ENCODE measurements around the gene TSPAN32.

DNA sequence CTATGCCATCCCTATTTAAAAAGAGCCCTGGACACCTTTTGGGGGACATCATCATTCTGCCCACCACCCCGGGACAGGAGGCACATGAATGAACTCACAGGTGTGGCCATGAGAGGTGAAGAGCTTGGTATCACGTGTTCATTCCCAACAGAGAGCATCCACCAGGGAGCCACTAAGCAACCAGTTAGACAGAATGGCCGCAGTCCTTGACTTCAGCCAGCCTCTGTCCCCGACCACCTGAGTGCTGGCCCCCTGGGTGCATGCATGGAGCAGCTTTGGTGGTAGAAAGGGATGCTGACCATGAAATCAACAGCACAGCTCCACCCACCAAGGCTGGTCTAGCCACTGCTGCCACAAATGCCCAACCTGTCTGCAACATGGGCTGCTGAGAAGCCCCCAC is 44.2 kb downstream of the TSPAN32 start:
- no peak for TF ChIP-seq POLR2A (IDR thresholded peaks at IDR 0.05; ENCODE audit: low read depth, low read length)
- no peak for TF ChIP-seq FOS (IDR thresholded peaks at IDR 0.05; ENCODE audit: borderline replicate concordance, insufficient read depth, low read length)
- TF ChIP-seq, protein P1, sequence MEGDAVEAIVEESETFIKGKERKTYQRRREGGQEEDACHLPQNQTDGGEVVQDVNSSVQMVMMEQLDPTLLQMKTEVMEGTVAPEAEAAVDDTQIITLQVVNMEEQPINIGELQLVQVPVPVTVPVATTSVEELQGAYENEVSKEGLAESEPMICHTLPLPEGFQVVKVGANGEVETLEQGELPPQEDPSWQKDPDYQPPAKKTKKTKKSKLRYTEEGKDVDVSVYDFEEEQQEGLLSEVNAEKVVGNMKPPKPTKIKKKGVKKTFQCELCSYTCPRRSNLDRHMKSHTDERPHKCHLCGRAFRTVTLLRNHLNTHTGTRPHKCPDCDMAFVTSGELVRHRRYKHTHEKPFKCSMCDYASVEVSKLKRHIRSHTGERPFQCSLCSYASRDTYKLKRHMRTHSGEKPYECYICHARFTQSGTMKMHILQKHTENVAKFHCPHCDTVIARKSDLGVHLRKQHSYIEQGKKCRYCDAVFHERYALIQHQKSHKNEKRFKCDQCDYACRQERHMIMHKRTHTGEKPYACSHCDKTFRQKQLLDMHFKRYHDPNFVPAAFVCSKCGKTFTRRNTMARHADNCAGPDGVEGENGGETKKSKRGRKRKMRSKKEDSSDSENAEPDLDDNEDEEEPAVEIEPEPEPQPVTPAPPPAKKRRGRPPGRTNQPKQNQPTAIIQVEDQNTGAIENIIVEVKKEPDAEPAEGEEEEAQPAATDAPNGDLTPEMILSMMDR (IDR thresholded peaks at IDR 0.05; ENCODE audit: extremely low read depth in 1 of 2, insufficient read depth in 1 of 2, low read depth in 1 of 2, low read length in 2 of 2): no peak
- no peak for TF ChIP-seq POLR2AphosphoS5 (IDR thresholded peaks at IDR 0.05; ENCODE audit: insufficient read depth, low read depth, low read length)
- TF ChIP-seq MYC (IDR thresholded peaks at IDR 0.05; ENCODE audit: low read depth, low read length): no peak
- TF ChIP-seq EZH2 (IDR thresholded peaks at IDR 0.05; ENCODE audit: borderline replicate concordance, low read depth, low read length, severe bottlenecking): no peak
- TF ChIP-seq, protein P2, sequence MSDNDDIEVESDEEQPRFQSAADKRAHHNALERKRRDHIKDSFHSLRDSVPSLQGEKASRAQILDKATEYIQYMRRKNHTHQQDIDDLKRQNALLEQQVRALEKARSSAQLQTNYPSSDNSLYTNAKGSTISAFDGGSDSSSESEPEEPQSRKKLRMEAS (IDR thresholded peaks at IDR 0.05; ENCODE audit: insufficient read depth, insufficient read length): no peak
- no peak for TF ChIP-seq JUN (IDR thresholded peaks at IDR 0.05; ENCODE audit: borderline replicate concordance, insufficient read depth, insufficient read length, low read depth)
- TF ChIP-seq GATA2 (IDR thresholded peaks at IDR 0.05; ENCODE audit: insufficient read depth, insufficient read length, low read depth, low read length): no peak

Measured in endothelial cell of umbilical vein (primary cell).